Occipital lobe (tissue), 2 donors: ENCODE measurements around the gene PIWIL4. TPM values are rescaled to one million over a fixed set of nuclear protein-coding genes. Genes with fewer than 3 reads are reported as not detected.

ENCODE experiments used
- DNase-seq: peaks from one replicate; lab custom pipeline; 2025; lab: John Stamatoyannopoulos, UW
- total RNA-seq: library from RNA; depleted of rRNA; stranded (reverse); fragments of >200 nt; gene quantifications from one replicate; pipeline ENCODE4 v1.2.3, GENCODE V29; 2014

The PIWIL4 gene
- total RNA-seq, 1 donor from 2014 or later: 5.8 TPM

- DNase-seq: no peak
Observed at GRCh38 chr11:94662065-94662779, 95.1 kb downstream of the PIWIL4 start.

- no peak for DNase-seq
Observed at GRCh38 chr11:94662846-94663390, 95.8 kb downstream of the PIWIL4 start.

GRCh38 chr11:94664346-94664745 lies 97.2 kb downstream of the PIWIL4 start:
- DNase-seq: no peak

- DNase-seq: no peak
Observed at GRCh38 chr11:94665116-94665659, 98.0 kb downstream of the PIWIL4 start.

GRCh38 chr11:94666792-94667721 lies 99.9 kb downstream of the PIWIL4 start:
- DNase-seq: no peak

- DNase-seq: no peak
Observed at GRCh38 chr11:94668212-94668793, 101.1 kb downstream of the PIWIL4 start.

- DNase-seq: no peak
Observed at GRCh38 chr11:94669023-94669422, 101.9 kb downstream of the PIWIL4 start.

Other genes with a start within 250 kb of the PIWIL4 start
- gene GPR83, start 165.9 kb upstream of the PIWIL4 start, total RNA-seq: 1.6 TPM
- 17.6 TPM for gene MRE11, start 73.5 kb upstream of the PIWIL4 start, total RNA-seq
- gene ANKRD49, start 73.4 kb upstream of the PIWIL4 start, total RNA-seq: 21.8 TPM
- not detected for gene C11orf97, start 54.9 kb upstream of the PIWIL4 start, total RNA-seq
- 9.2 TPM for gene FUT4, start 23.4 kb upstream of the PIWIL4 start, total RNA-seq
- gene AMOTL1, start 201.0 kb downstream of the PIWIL4 start, total RNA-seq: 34.6 TPM